SK-N-SH treated with all-trans-retinoic acid at 6 μM for 48 hours (cell line): ENCODE results near the gene BCL2L13.
A peak's percentile ranks its signal among the peaks of the same experiment; 100 is the strongest.

Experiments used
- ATAC-seq: fragments of 200-7000 bp; cut with Tn5 transposase; 3 replicates; pipeline ENCODE4 v1.9.1; 2020; ENCODE audit warnings: mild to moderate bottlenecking, moderate library complexity
- ARNTL ChIP-seq: fragments of 450-650 bp; formaldehyde crosslinking; IDR thresholded peaks from 2 replicates; pipeline ENCODE4 v1.5.0; 2020; ENCODE audit warnings: low read depth, mild to moderate bottlenecking, moderate library complexity, borderline replicate concordance
- BACH2 ChIP-seq: fragments of 250-450 bp; sonication (Bioruptor Pico); IDR thresholded peaks from 2 replicates; pipeline ENCODE4 v1.9.0; 2021; ENCODE audit warnings: mild to moderate bottlenecking, borderline replicate concordance
- CSDC2 ChIP-seq: fragments of 250-450 bp; sonication (Bioruptor Pico); IDR thresholded peaks from 2 replicates; pipeline ENCODE4 v1.5.0; 2020; ENCODE audit warnings: mild to moderate bottlenecking, moderate library complexity
- ISL1 ChIP-seq: fragments of 250-450 bp; sonication (Bioruptor Pico); IDR thresholded peaks from 2 replicates; pipeline ENCODE4 v2.1.2; 2022; ENCODE audit warnings: mild to moderate bottlenecking, moderate library complexity
- OSR1 ChIP-seq: fragments of 250-450 bp; sonication (Bioruptor Pico); IDR thresholded peaks from 2 replicates; pipeline ENCODE4 v1.8.0; 2022; ENCODE audit warnings: moderate library complexity, mild to moderate bottlenecking, inconsistent platforms
- PPARA ChIP-seq: fragments of 250-450 bp; sonication (Bioruptor Pico); IDR thresholded peaks from 2 replicates; pipeline ENCODE4 v1.5.0; 2020; ENCODE audit warnings: mild to moderate bottlenecking, borderline replicate concordance
- RARB ChIP-seq: fragments of 250-450 bp; sonication (Bioruptor Pico); IDR thresholded peaks from 2 replicates; pipeline ENCODE4 v1.8.0; 2021; ENCODE audit warnings: mild to moderate bottlenecking, moderate library complexity
- TCF4 ChIP-seq: fragments of 250-450 bp; sonication (Bioruptor Pico); IDR thresholded peaks from 2 replicates; pipeline ENCODE4 v1.8.0; 2021; ENCODE audit warnings: mild to moderate bottlenecking, moderate library complexity, borderline replicate concordance
- TOX ChIP-seq: fragments of 250-450 bp; sonication (Bioruptor Pico); IDR thresholded peaks from 2 replicates; pipeline ENCODE4 v1.8.0; 2021; ENCODE audit warnings: mild to moderate bottlenecking, moderate library complexity, borderline replicate concordance
- ZC3H10 ChIP-seq: fragments of 250-450 bp; sonication (Bioruptor Pico); IDR thresholded peaks from 2 replicates; pipeline ENCODE4 v1.5.1; 2021; ENCODE audit warnings: mild to moderate bottlenecking, moderate library complexity
- ZFP3 ChIP-seq: fragments of 250-450 bp; sonication (Bioruptor Pico); IDR thresholded peaks from 2 replicates; pipeline ENCODE4 v1.5.0; 2020; ENCODE audit warnings: mild to moderate bottlenecking, moderate library complexity
- ZFP30 ChIP-seq: fragments of 450-650 bp; formaldehyde crosslinking; IDR thresholded peaks from 2 replicates; pipeline ENCODE4 v1.5.0; 2022; ENCODE audit warnings: mild to moderate bottlenecking, moderate library complexity
- ZNF565 ChIP-seq: fragments of 450-650 bp; formaldehyde crosslinking; conservative IDR thresholded peaks from 2 replicates; pipeline ENCODE4 v1.5.0; 2020; ENCODE audit warnings: low read depth, mild to moderate bottlenecking, moderate library complexity
- ZNF70 ChIP-seq: fragments of 450-650 bp; formaldehyde crosslinking; IDR thresholded peaks from 2 replicates; pipeline ENCODE4 v1.5.0; 2020; ENCODE audit warnings: mild to moderate bottlenecking, moderate library complexity
- ZNF8 ChIP-seq: fragments of 450-650 bp; formaldehyde crosslinking; IDR thresholded peaks from 2 replicates; pipeline ENCODE4 v1.5.0; 2020; ENCODE audit warnings: mild to moderate bottlenecking, moderate library complexity
- TF ChIP-seq, protein P1 (sequence below): fragments of 250-450 bp; sonication (Bioruptor Pico); IDR thresholded peaks from 2 replicates; pipeline ENCODE4 v1.5.1; 2020; ENCODE audit warnings: low read depth, mild to moderate bottlenecking, moderate library complexity
- TF ChIP-seq, protein P2 (sequence below): fragments of 250-450 bp; sonication (Bioruptor Pico); IDR thresholded peaks from 2 replicates; pipeline ENCODE4 v1.5.1; 2021; ENCODE audit warnings: mild to moderate bottlenecking, moderate library complexity
- TF ChIP-seq, protein P3 (sequence below): fragments of 250-450 bp; sonication (Bioruptor Pico); IDR thresholded peaks from 2 replicates; pipeline ENCODE4 v1.8.0; 2021; ENCODE audit warnings: low read depth, mild to moderate bottlenecking, moderate library complexity, borderline replicate concordance
- TF ChIP-seq, protein P4 (sequence below): fragments of 250-450 bp; sonication (Bioruptor Pico); IDR thresholded peaks from 2 replicates; pipeline ENCODE4 v1.8.0; 2020; ENCODE audit warnings: mild to moderate bottlenecking, moderate library complexity, borderline replicate concordance
- TF ChIP-seq, protein P5 (sequence below): fragments of 250-450 bp; sonication (Bioruptor Pico); IDR thresholded peaks from 2 replicates; pipeline ENCODE4 v1.5.0; 2020; ENCODE audit warnings: mild to moderate bottlenecking, moderate library complexity

The BCL2L13 gene

DNA sequence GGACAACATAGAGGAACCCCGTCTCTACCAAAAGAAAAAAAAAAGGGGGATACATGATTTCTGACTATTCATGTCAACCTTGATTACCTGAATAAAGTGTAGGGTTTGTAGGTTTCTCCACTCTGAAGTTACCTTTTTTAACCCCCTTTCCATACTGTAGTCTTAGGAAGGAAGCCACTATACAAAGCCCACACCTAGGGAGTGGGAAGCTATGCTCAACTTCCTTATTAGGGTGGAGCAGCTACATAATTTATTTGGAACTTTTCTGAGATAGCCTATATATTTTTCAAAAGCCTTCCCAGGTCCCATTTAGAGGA is 9.4 kb upstream of the BCL2L13 start:
- ATAC-seq, result peak; percentile 2; the same call in 1 of the 3 replicates
- TF ChIP-seq ZNF565 (no peak), ARNTL (CRISPR knock-in tag) (no peak)

DNA sequence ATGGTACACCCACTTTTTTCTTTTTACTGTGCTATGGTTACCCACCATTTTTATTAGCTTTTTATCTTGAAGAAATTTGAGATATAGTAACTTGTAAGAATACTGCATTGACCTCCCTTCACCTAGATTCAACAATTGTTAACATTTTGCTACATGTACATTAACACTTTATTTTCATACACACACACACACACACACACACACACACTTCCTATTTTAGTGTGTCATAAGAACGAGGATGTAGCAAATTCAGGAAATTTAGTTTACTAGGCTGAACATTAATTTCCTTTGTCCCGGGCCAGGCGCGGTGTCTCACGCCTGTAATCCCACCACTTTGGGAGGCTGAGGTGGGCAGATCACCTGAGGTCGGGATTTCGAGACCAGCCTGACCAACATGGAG is 8.9 kb upstream of the BCL2L13 start:
- no peak for TF ChIP-seq ARNTL (CRISPR knock-in tag)
- TF ChIP-seq ZC3H10 (CRISPR knock-in tag), result no peak
- TF ChIP-seq, protein P1, sequence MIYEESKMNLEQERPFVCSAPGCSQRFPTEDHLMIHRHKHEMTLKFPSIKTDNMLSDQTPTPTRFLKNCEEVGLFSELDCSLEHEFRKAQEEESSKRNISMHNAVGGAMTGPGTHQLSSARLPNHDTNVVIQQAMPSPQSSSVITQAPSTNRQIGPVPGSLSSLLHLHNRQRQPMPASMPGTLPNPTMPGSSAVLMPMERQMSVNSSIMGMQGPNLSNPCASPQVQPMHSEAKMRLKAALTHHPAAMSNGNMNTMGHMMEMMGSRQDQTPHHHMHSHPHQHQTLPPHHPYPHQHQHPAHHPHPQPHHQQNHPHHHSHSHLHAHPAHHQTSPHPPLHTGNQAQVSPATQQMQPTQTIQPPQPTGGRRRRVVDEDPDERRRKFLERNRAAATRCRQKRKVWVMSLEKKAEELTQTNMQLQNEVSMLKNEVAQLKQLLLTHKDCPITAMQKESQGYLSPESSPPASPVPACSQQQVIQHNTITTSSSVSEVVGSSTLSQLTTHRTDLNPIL (CRISPR knock-in tag), result no peak
- TF ChIP-seq ZNF8 (CRISPR knock-in tag), result no peak
- TF ChIP-seq, protein P2, sequence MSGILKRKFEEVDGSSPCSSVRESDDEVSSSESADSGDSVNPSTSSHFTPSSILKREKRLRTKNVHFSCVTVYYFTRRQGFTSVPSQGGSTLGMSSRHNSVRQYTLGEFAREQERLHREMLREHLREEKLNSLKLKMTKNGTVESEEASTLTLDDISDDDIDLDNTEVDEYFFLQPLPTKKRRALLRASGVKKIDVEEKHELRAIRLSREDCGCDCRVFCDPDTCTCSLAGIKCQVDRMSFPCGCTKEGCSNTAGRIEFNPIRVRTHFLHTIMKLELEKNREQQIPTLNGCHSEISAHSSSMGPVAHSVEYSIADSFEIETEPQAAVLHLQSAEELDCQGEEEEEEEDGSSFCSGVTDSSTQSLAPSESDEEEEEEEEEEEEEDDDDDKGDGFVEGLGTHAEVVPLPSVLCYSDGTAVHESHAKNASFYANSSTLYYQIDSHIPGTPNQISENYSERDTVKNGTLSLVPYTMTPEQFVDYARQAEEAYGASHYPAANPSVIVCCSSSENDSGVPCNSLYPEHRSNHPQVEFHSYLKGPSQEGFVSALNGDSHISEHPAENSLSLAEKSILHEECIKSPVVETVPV (CRISPR knock-in tag), result no peak
- no peak for TF ChIP-seq OSR1 (CRISPR knock-in tag)
- no peak for TF ChIP-seq PPARA
- TF ChIP-seq, protein P3, sequence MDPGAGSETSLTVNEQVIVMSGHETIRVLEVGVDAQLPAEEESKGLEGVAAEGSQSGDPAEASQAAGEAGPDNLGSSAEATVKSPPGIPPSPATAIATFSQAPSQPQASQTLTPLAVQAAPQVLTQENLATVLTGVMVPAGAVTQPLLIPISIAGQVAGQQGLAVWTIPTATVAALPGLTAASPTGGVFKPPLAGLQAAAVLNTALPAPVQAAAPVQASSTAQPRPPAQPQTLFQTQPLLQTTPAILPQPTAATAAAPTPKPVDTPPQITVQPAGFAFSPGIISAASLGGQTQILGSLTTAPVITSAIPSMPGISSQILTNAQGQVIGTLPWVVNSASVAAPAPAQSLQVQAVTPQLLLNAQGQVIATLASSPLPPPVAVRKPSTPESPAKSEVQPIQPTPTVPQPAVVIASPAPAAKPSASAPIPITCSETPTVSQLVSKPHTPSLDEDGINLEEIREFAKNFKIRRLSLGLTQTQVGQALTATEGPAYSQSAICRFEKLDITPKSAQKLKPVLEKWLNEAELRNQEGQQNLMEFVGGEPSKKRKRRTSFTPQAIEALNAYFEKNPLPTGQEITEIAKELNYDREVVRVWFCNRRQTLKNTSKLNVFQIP, result no peak
- no peak for TF ChIP-seq ZNF70 (CRISPR knock-in tag)
- no peak for TF ChIP-seq TCF4 (CRISPR knock-in tag)
- no peak for TF ChIP-seq BACH2
- no peak for TF ChIP-seq RARB
- no peak for TF ChIP-seq ZFP30 (CRISPR knock-in tag)
- no peak for TF ChIP-seq TOX (CRISPR knock-in tag)
- no peak for TF ChIP-seq ZNF565
- TF ChIP-seq, protein P4, sequence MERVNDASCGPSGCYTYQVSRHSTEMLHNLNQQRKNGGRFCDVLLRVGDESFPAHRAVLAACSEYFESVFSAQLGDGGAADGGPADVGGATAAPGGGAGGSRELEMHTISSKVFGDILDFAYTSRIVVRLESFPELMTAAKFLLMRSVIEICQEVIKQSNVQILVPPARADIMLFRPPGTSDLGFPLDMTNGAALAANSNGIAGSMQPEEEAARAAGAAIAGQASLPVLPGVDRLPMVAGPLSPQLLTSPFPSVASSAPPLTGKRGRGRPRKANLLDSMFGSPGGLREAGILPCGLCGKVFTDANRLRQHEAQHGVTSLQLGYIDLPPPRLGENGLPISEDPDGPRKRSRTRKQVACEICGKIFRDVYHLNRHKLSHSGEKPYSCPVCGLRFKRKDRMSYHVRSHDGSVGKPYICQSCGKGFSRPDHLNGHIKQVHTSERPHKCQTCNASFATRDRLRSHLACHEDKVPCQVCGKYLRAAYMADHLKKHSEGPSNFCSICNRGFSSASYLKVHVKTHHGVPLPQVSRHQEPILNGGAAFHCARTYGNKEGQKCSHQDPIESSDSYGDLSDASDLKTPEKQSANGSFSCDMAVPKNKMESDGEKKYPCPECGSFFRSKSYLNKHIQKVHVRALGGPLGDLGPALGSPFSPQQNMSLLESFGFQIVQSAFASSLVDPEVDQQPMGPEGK (CRISPR knock-in tag), result no peak
- TF ChIP-seq, protein P5, sequence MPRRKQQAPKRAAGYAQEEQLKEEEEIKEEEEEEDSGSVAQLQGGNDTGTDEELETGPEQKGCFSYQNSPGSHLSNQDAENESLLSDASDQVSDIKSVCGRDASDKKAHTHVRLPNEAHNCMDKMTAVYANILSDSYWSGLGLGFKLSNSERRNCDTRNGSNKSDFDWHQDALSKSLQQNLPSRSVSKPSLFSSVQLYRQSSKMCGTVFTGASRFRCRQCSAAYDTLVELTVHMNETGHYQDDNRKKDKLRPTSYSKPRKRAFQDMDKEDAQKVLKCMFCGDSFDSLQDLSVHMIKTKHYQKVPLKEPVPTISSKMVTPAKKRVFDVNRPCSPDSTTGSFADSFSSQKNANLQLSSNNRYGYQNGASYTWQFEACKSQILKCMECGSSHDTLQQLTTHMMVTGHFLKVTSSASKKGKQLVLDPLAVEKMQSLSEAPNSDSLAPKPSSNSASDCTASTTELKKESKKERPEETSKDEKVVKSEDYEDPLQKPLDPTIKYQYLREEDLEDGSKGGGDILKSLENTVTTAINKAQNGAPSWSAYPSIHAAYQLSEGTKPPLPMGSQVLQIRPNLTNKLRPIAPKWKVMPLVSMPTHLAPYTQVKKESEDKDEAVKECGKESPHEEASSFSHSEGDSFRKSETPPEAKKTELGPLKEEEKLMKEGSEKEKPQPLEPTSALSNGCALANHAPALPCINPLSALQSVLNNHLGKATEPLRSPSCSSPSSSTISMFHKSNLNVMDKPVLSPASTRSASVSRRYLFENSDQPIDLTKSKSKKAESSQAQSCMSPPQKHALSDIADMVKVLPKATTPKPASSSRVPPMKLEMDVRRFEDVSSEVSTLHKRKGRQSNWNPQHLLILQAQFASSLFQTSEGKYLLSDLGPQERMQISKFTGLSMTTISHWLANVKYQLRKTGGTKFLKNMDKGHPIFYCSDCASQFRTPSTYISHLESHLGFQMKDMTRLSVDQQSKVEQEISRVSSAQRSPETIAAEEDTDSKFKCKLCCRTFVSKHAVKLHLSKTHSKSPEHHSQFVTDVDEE (CRISPR knock-in tag), result no peak
- no peak for TF ChIP-seq ISL1 (CRISPR knock-in tag)
- TF ChIP-seq, all 23 proteins: peak for 0
- ATAC-seq, result no peak

DNA sequence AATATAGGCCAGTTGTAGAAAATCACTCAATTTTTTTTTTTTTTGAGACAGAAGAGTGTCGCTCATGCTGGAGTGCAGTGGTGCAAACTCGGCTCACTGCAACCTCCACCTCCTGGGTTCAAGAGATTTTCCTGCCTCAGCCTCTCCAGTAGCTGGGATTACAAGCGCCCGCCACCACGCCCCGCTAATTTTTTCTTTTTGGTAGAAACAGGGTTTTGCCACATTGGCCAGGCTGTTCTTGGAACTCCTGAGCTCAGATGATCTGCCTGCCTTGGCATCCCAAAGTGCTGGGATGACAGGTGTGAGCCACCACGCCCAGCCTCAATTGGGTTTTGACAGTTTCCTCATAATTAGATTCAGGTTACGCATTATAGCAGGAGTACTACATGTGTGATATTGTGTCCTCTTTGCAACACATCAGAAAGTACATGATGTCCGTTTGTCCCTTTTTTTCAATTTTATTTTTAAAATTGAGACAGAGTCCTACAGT is 7.4 kb upstream of the BCL2L13 start:
- TF ChIP-seq ZFP30 (CRISPR knock-in tag) (no peak), ZNF8 (CRISPR knock-in tag) (no peak), OSR1 (CRISPR knock-in tag) (no peak)
- ATAC-seq, result no peak

DNA sequence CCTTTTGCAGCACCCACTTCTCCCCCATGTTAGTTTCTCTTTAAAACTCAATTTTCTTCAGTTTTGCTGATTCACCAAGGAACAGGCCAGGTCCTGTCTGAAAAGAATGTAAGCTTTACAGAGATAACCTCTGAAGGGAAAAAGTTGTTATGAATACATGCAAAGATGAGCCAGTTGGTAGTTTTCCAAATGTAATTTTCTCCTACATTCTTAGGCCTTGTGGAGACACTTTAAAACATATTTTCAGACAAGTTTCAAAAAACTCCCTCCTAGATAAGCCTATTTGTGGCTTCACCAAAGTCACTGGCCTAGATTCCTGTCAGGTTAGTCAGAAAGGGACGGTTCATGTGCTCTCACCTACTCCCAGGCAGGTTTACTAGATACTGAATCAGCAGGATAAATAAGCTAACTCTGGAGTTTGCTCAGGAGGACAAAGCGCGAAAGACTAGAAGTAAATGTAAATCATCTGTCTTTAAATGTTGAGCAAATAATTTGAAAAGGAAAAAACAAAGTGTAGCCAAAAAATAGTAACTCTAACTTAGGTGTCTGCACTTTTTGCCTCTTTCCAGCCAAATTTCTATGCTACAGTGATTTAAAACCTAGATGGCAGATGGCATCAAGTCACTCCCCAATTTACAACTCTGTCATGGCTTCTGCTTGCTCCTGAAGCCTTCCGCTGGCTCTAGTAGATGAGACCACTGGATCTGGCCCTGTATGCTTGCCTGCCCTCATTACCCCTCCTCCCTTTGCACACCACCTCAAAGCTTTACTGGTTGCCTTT is 5.2 kb upstream of the BCL2L13 start:
- peak; percentile 31 for ATAC-seq
- TF ChIP-seq, protein P1 (CRISPR knock-in tag), result peak; percentile 33; the same call in 1 of the 2 replicates
- TF ChIP-seq ZNF8 (CRISPR knock-in tag) (no peak), ISL1 (CRISPR knock-in tag) (peak; percentile 90), ZNF565 (no peak), ZC3H10 (CRISPR knock-in tag) (no peak), TOX (CRISPR knock-in tag) (no peak), ZFP3 (CRISPR knock-in tag) (no peak), CSDC2 (CRISPR knock-in tag) (no peak)
- TF ChIP-seq, protein P3, result no peak
- TF ChIP-seq, protein P4 (CRISPR knock-in tag), result no peak
